ENCODE measurements around the gene PPM1J. TPM values are rescaled to one million over a fixed set of nuclear protein-coding genes. Genes with fewer than 3 reads are reported as not detected.

The PPM1J gene
- total RNA-seq, 1 experiment from 2014 or later: 19.3 TPM

- TF ChIP-seq ZNF281 (CRISPR knock-in tag; IDR thresholded peaks at IDR 0.05): no peak
- TF ChIP-seq E2F4 (CRISPR knock-in tag; IDR thresholded peaks at IDR 0.05; ENCODE audit: borderline replicate concordance, low read depth): no peak
- no peak for TF ChIP-seq ETV6 (CRISPR knock-in tag; IDR thresholded peaks at IDR 0.05)
- no peak for TF ChIP-seq JAZF1 (CRISPR knock-in tag; IDR thresholded peaks at IDR 0.05)
- no peak for TF ChIP-seq E2F1 (CRISPR knock-in tag; IDR thresholded peaks at IDR 0.05)
- no peak for TF ChIP-seq CREB1 (CRISPR knock-in tag; IDR thresholded peaks at IDR 0.05)
- no peak for TF ChIP-seq ARID4B (CRISPR knock-in tag; IDR thresholded peaks at IDR 0.05; ENCODE audit: borderline replicate concordance)
- TF ChIP-seq IRF2 (CRISPR knock-in tag; IDR thresholded peaks at IDR 0.05; ENCODE audit: borderline replicate concordance, low read depth): no peak
Measured at GRCh38 chr1:112708002-112708448, 7.1 kb downstream of the PPM1J start (continued).

- DNase-seq (ENCODE audit: low spot score) (peak; percentile 90), ATAC-seq (peak; percentile 59)
- H3K4me1 Mint-ChIP-seq: peaks cover 63% of the 10 kb centered on the region
- H3K4me3 Mint-ChIP-seq: peak overlapping the region; percentile 69
- H3K27ac Mint-ChIP-seq: no peak overlapping the region
- ChIA-PET CTCF (interaction anchor here (0.5 to 2.8 kb wide), 11 partner anchors 9 to 336 kb away, joined by 3 to 15 read pairs (median 4); partner anchors contain the start of genes CAPZA1, CTTNBP2NL, MOV10 and ST7L), POLR2A (interaction anchor here (0.6 to 0.7 kb wide), 2 partner anchors 33 to 317 kb away, joined by 3 read pairs; partner anchors contain the start of gene MOV10)
- H3K36me3 Mint-ChIP-seq: peaks cover 5% of the 10 kb centered on the region
- H3K9me3 Mint-ChIP-seq: no peaks in the 10 kb centered on the region
- H3K27me3 Mint-ChIP-seq (ENCODE audit: low read depth): peaks cover 19% of the 10 kb centered on the region
- no peak for TF ChIP-seq ZNF425 (CRISPR knock-in tag; conservative IDR thresholded peaks at IDR 0.05)
- TF ChIP-seq HMGXB4 (CRISPR knock-in tag; IDR thresholded peaks at IDR 0.05): peak; percentile 20; the same call in 1 of the 2 replicates
- TF ChIP-seq CTCF (IDR thresholded peaks at IDR 0.05): peak; percentile 79
- TF ChIP-seq SMAD3 (CRISPR knock-in tag; IDR thresholded peaks at IDR 0.05; ENCODE audit: borderline replicate concordance): peak; percentile 30; the same call in 1 of the 2 replicates
- no peak for TF ChIP-seq ZNF281 (CRISPR knock-in tag; IDR thresholded peaks at IDR 0.05)
- no peak for TF ChIP-seq CREM (CRISPR knock-in tag; IDR thresholded peaks at IDR 0.05)
- peak; percentile 99 for TF ChIP-seq ZNF263 (CRISPR knock-in tag; IDR thresholded peaks at IDR 0.05; ENCODE audit: low read depth)
Measured at GRCh38 chr1:112707221-112708001, 7.7 kb downstream of the PPM1J start.
